Uterus (tissue), 2 donors: ENCODE results near the gene PDE4D.

ENCODE experiments used
- CTCF ChIP-seq, 4 experiments: fragments of 200-600 bp in 2 of 4; fragments of 450-650 bp in 2 of 4; sonication (generic) in 2 of 4; IDR thresholded peaks; one replicate each; pipeline ENCODE4 v1.5.1; 2016 to 2019; ENCODE audit warnings: antibody characterized with exemption in 4 of 4, mild to moderate bottlenecking in 2 of 4, moderate library complexity in 1 of 4
- POLR2A ChIP-seq, 2 donors: fragments of 450-650 bp; IDR thresholded peaks; one replicate each; pipeline ENCODE4 v1.6.1; 2016; ENCODE audit warnings: antibody characterized with exemption in 2 of 2, mild to moderate bottlenecking in 1 of 2, moderate library complexity in 1 of 2

GRCh38 chr5:58979090-58979489 lies 914.4 kb downstream of the PDE4D start:
- TF ChIP-seq CTCF (IDR thresholded peaks at IDR 0.05) (no peak), POLR2A (IDR thresholded peaks at IDR 0.05) (no peak)
